Neural progenitor cell (in vitro differentiated cells): ENCODE data around the gene LATS2. TPM values are rescaled to one million over a fixed set of nuclear protein-coding genes. Genes with fewer than 3 reads are reported as not detected.

Experiments
- DNase-seq: peaks from one replicate; pipeline ENCODE4 v3.0.0-alpha.2; 2016; ENCODE audit warnings: low spot score
- H2AFZ ChIP-seq: fragments of 200-600 bp; sonication (generic); replicated peaks from 2 replicates; pipeline ENCODE4 v1.6.1; 2016; ENCODE audit warnings: antibody characterized with exemption
- H3F3A ChIP-seq: fragments of 200-600 bp; sonication (generic); 2 replicates; pipeline ENCODE4 v1.6.1; 2016; ENCODE audit warnings: antibody characterized with exemption, low read depth
- H3K27ac ChIP-seq: fragments of 200-600 bp; sonication (generic); 2 replicates; pipeline ENCODE4 v1.5.1; 2016; ENCODE audit warnings: mild to moderate bottlenecking
- H3K27me3 ChIP-seq: fragments of 200-600 bp; sonication (generic); 2 replicates; pipeline ENCODE4 v1.6.1; 2016; ENCODE audit warnings: mild to moderate bottlenecking, moderate library complexity
- H3K36me3 ChIP-seq: fragments of 200-600 bp; sonication (generic); 2 replicates; pipeline ENCODE4 v1.5.1; 2016
- H3K4me1 ChIP-seq: fragments of 200-600 bp; sonication (generic); 2 replicates; pipeline ENCODE4 v1.6.1; 2016; ENCODE audit warnings: mixed run types
- H3K4me2 ChIP-seq: fragments of 200-600 bp; sonication (generic); 2 replicates; pipeline ENCODE4 v1.6.1; 2016
- H3K4me3 ChIP-seq: fragments of 200-600 bp; sonication (generic); 2 replicates; pipeline ENCODE4 v1.5.1; 2016
- H3K79me2 ChIP-seq: fragments of 200-600 bp; sonication (generic); 2 replicates; pipeline ENCODE4 v1.6.1; 2016; ENCODE audit warnings: low read depth
- H3K9ac ChIP-seq: fragments of 200-600 bp; sonication (generic); 2 replicates; pipeline ENCODE4 v1.6.1; 2016
- H3K9me3 ChIP-seq: fragments of 200-600 bp; sonication (generic); 2 replicates; pipeline ENCODE4 v1.5.1; 2016; ENCODE audit warnings: low read depth
- H4K20me1 ChIP-seq: fragments of 200-600 bp; sonication (generic); 2 replicates; pipeline ENCODE4 v1.6.1; 2016; ENCODE audit warnings: low read depth
- H3K27ac Mint-ChIP-seq: 3 replicates; pipeline ENCODE4 v1.8.0; 2021; ENCODE audit warnings: mixed read lengths
- H3K27me3 Mint-ChIP-seq: 2 replicates; pipeline ENCODE4 v1.8.0; 2022; ENCODE audit warnings: low read depth, mild to moderate bottlenecking, inconsistent platforms, moderate library complexity, mixed read lengths; ENCODE audit not compliant: insufficient read depth
- H3K36me3 Mint-ChIP-seq: 3 replicates; pipeline ENCODE4 v1.8.0; 2021; ENCODE audit warnings: mixed read lengths
- H3K4me1 Mint-ChIP-seq: 3 replicates; pipeline ENCODE4 v1.8.0; 2021; ENCODE audit warnings: mixed read lengths
- H3K4me3 Mint-ChIP-seq: 3 replicates; pipeline ENCODE4 v1.8.0; 2021; ENCODE audit warnings: mild to moderate bottlenecking, moderate library complexity, mixed read lengths
- H3K9me3 Mint-ChIP-seq: 3 replicates; pipeline ENCODE4 v1.8.0; 2020; ENCODE audit warnings: mixed read lengths
- EZH2 ChIP-seq: fragments of 200-600 bp; sonication (generic); IDR thresholded peaks from 2 replicates; pipeline ENCODE4 v1.6.1; 2017; ENCODE audit warnings: antibody characterized with exemption, mild to moderate bottlenecking, moderate library complexity
- EZH2phosphoT487 ChIP-seq: fragments of 200-600 bp; sonication (generic); IDR thresholded peaks from 2 replicates; pipeline ENCODE4 v1.6.1; 2017; ENCODE audit warnings: antibody characterized with exemption
- total RNA-seq: library from RNA; depleted of rRNA; stranded (reverse); fragments of >200 nt; gene quantifications from 2 replicates; pipeline ENCODE4 v1.2.3, GENCODE V29; 2015; ENCODE audit warnings: low replicate concordance
- TF ChIP-seq, protein P1 (sequence below): fragments of 200-600 bp; sonication (generic); IDR thresholded peaks from 2 replicates; pipeline ENCODE4 v1.5.1; 2017; ENCODE audit warnings: antibody characterized with exemption, mild to moderate bottlenecking

The LATS2 gene
- total RNA-seq, 1 donor from 2014 or later: 15.2 TPM

DNA sequence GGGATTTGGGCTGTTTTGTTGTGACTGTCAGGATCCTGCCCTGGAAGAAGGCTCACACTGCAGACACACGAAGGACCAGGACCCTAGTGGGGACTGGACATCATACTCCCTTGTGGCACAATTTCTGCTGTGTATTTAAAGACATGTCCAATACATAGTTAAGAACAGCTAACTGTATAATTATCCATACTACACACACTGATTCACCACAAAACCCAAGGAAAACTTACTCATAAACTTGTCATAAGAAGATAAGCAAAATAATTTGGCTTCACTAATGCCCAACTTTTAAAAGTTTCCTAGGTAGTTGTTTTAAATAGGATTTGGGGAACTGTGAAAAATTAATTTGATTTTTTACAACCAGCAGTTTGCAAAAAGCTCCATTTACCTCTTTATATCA is 46.1 kb downstream of the LATS2 start:
- H4K20me1 ChIP-seq: peaks cover 94% of the 10 kb centered on the region
- H3F3A ChIP-seq: no peaks in the 10 kb centered on the region
- H3K36me3 ChIP-seq: no peaks in the 10 kb centered on the region
- no peak overlapping the region for H3K4me3 ChIP-seq
- Mint-ChIP-seq H3K27me3 (no peaks in the 10 kb centered on the region), H3K9me3 (no peaks in the 10 kb centered on the region), H3K4me3 (no peak overlapping the region), H3K4me1 (peaks cover 27% of the 10 kb centered on the region), H3K27ac (no peak overlapping the region), H3K36me3 (peaks cover 10% of the 10 kb centered on the region)
- no peak overlapping the region for H3K27ac ChIP-seq
- no peak for TF ChIP-seq EZH2
- TF ChIP-seq, protein P1, sequence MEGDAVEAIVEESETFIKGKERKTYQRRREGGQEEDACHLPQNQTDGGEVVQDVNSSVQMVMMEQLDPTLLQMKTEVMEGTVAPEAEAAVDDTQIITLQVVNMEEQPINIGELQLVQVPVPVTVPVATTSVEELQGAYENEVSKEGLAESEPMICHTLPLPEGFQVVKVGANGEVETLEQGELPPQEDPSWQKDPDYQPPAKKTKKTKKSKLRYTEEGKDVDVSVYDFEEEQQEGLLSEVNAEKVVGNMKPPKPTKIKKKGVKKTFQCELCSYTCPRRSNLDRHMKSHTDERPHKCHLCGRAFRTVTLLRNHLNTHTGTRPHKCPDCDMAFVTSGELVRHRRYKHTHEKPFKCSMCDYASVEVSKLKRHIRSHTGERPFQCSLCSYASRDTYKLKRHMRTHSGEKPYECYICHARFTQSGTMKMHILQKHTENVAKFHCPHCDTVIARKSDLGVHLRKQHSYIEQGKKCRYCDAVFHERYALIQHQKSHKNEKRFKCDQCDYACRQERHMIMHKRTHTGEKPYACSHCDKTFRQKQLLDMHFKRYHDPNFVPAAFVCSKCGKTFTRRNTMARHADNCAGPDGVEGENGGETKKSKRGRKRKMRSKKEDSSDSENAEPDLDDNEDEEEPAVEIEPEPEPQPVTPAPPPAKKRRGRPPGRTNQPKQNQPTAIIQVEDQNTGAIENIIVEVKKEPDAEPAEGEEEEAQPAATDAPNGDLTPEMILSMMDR: no peak
- TF ChIP-seq EZH2phosphoT487: no peak
- no peak overlapping the region for H3K4me2 ChIP-seq
- H2AFZ ChIP-seq: no peak overlapping the region
- H3K9ac ChIP-seq: no peak overlapping the region
- no peak for DNase-seq
- H3K4me1 ChIP-seq: no peaks in the 10 kb centered on the region
- no peaks in the 10 kb centered on the region for H3K27me3 ChIP-seq
- H3K79me2 ChIP-seq: peaks cover 99% of the 10 kb centered on the region
- no peaks in the 10 kb centered on the region for H3K9me3 ChIP-seq

DNA sequence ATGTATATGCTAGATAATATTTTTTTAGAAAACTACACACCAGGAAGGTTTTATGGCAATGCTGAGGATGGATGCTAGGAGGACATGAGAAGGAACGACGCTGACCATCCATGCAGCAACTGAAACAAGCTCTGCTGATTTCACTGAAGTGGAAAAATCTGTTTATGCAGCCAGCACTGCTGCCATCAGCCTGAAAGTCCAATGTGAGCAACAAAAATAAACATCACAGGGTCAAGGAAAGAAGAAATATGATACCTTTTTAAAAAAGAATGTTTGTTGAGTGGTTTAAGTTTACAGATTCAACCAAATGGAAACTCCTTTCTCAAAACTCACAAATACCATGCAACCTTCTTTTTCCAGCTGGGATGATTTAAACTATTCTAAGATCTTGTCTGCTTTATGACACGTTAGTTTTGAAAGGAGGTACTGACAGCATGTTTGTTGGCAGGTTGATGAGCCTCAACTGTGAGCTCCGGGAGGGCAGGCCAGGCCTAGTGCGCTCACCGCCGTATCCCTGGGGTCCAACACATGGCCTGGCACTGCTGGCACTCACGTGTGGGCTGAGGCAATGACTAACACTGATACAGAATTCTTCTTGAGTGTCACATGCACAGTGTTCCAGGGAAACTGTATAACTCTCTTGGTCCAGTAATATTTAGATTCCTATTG is 46.8 kb downstream of the LATS2 start:
- H3K27me3 ChIP-seq: no peaks in the 10 kb centered on the region
- H3K79me2 ChIP-seq: peaks cover 99% of the 10 kb centered on the region
- Mint-ChIP-seq H3K4me1 (peaks cover 29% of the 10 kb centered on the region), H3K9me3 (no peaks in the 10 kb centered on the region), H3K27me3 (no peaks in the 10 kb centered on the region), H3K36me3 (peaks cover 11% of the 10 kb centered on the region), H3K4me3 (no peak overlapping the region), H3K27ac (peak overlapping the region; percentile 74)
- H3K4me3 ChIP-seq: no peak overlapping the region
- no peak overlapping the region for H3K27ac ChIP-seq
- TF ChIP-seq EZH2phosphoT487 (no peak), EZH2 (no peak)
- TF ChIP-seq, protein P1: no peak
- no peaks in the 10 kb centered on the region for H3K9me3 ChIP-seq
- DNase-seq: no peak
- H4K20me1 ChIP-seq: peaks cover 93% of the 10 kb centered on the region
- H3K4me2 ChIP-seq: no peak overlapping the region
- no peak overlapping the region for H3K9ac ChIP-seq
- no peak overlapping the region for H2AFZ ChIP-seq
- H3F3A ChIP-seq: no peaks in the 10 kb centered on the region
- H3K36me3 ChIP-seq: no peaks in the 10 kb centered on the region
- H3K4me1 ChIP-seq: no peaks in the 10 kb centered on the region

DNA sequence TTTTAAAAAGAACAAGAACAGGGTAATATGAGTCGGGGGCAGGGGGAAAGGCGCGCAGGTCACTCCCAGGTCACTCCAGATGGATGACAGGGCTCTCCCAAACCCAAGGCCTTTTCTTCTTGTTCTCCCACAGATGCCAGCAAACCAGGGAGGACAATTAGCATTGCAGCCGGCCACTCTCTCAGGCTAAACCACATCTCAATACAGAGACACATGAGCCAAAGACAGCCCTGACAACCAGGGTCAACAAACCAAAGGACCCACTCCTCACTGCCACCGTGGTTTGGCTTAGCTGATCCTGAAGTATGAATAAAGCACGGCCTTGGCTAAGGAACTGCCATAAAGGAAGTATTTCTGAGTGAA is 47.3 kb downstream of the LATS2 start:
- H3K27me3 Mint-ChIP-seq: no peaks in the 10 kb centered on the region
- no peaks in the 10 kb centered on the region for H3K27me3 ChIP-seq
- DNase-seq: no peak
- H3K27ac Mint-ChIP-seq: peak overlapping the region; percentile 74
- no peak overlapping the region for H2AFZ ChIP-seq
- peaks cover 34% of the 10 kb centered on the region for H3K4me1 Mint-ChIP-seq
- H3K4me2 ChIP-seq: no peak overlapping the region
- no peak overlapping the region for H3K4me3 ChIP-seq
- no peaks in the 10 kb centered on the region for H3F3A ChIP-seq
- H3K27ac ChIP-seq: no peak overlapping the region
- TF ChIP-seq EZH2phosphoT487: no peak
- TF ChIP-seq, protein P1: no peak
- peaks cover 99% of the 10 kb centered on the region for H3K79me2 ChIP-seq
- peaks cover 11% of the 10 kb centered on the region for H3K36me3 Mint-ChIP-seq
- H3K36me3 ChIP-seq: no peaks in the 10 kb centered on the region
- no peaks in the 10 kb centered on the region for H3K9me3 ChIP-seq
- H3K4me3 Mint-ChIP-seq: no peak overlapping the region
- peaks cover 95% of the 10 kb centered on the region for H4K20me1 ChIP-seq
- no peaks in the 10 kb centered on the region for H3K9me3 Mint-ChIP-seq
- no peak overlapping the region for H3K9ac ChIP-seq
- H3K4me1 ChIP-seq: no peaks in the 10 kb centered on the region
